Inflammatory macrophage treated with lipopolysaccharide for 1 hour (primary cell): ENCODE results near the gene PDZD2.
"Not testable (repeated sequence)": the region's sequence is repeated elsewhere in the genome, so short reads cannot be mapped to it uniquely, and the experiment has no call there.

Source experiments
- DNase-seq, 2 donors: peaks; one replicate each; pipeline ENCODE4 v3.0.0-alpha.2; 2020 to 2022

PDZD2 gene

DNA sequence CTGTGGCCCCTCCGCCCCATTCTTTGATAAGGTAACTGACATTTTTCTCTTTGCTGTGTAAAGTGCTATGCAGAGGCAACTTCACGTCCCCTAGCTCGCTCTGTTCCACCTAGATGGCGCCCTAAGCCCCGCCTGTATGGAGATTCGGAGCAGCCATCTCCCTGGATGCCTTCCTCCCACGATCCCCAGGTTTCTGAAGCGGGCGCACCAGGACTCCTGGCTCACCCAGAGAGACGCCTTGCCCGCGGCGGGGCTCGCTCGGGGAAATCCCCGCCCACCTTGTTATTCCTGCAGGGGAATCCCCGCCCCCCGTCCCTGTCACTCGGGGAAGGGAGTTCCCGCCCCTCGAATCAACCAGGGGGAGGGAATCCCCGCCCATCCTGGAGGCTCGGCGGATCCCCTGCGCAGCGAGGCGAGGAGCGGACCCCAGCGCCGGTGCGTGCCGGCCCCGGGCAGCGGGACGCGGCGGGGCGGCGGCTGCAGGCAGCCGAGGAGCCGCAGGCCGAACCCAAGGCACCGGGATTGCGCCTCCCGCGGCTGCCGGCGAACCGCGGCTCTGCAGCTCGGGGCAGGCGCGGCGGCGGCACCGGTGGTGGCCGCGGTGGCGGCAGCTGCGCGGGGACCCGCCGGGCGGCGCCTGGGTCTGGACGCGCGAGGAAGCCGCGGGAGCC, at the start of gene PDZD2:
TSS of gene PDZD2 (plus strand) at position 384 of the 671 bp plus-strand sequence.
- DNase-seq = peak; percentile 59 to 70

DNA sequence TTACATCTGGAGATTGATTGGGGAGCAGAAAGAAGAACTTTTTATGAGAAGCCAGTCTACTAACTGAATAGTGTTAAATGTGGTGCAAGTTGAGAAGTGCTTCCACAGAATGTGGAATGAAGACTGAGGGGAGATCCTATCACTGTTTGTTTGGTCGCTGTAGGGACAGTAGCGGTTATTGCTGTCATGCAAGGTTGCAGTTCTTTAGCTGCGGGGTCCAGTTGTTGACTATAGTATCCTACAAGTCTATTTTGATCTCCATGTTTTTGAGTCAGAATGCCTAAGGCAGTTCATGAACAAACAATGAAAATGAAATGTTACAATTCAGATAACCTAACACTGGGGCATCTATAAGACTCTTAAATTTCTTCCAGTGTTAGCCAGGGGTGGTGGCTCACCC, 45.3 kb upstream of the PDZD2 start:
- DNase-seq = no peak

DNA sequence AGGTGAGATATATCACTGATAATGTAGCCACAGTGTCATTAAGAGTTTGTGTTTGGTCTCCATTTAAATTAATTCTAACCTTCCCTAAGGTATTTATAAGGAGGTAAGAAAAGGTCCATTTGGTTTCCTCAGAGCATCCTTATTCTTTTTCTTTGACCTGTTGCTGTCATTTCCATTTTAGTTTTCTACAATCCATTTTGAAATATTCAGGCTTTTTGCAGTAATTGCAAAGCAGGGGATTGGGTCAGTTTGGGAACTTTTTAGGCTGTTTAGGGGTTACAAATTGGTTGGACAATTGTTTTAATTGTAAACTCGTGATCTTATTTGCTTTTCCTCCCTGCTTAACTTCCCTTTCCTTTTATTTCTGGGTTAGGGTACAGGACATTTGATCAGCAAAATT, 42.6 kb upstream of the PDZD2 start:
- no peak for DNase-seq

DNA sequence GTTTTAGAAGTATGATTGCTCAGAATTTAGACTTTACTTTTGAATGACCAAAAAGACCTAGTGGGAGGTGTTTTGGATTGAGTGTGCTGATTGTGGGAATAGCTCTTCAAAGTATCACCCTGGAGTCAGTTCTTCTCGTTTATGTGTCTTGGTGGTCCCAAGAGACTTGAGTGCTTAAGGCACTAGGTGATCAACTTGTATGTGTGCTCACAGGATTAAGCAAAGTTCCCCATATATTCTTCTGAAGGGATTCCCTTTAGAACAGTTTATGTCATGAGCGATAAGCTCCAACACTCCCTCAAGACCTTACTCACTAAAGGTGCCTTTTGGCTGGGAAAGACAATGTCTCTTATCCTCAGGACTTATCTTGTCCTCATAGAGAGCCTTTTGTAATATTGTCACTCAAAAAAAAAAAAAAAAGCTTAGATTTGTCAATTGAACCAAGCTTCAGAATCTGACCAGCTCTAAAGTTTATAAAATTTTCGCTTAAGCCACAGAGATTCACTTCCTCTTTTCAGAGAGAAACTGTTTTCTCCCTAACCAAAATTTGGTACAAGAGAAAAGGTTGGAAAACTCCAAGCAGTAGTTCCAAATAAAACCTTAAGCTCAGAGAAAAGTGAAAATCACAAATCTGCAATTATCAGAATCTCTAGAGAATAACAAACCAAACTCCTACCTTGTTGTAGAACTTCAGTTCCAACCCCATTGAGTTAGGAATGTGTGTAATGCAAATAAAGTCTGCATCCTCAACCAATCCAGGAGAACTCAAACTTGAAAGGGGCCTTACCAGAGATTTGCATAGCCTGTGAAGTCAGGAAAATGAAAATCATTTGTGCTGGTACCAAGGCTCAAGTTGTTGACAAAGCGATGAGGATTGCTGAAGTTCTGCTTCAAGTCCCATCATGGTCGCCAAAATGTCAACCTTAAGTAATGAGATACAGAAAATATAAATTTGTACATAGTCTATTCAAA, 40.0 kb upstream of the PDZD2 start:
- peak in 1 of 2 donors; percentile 19 for DNase-seq

DNA sequence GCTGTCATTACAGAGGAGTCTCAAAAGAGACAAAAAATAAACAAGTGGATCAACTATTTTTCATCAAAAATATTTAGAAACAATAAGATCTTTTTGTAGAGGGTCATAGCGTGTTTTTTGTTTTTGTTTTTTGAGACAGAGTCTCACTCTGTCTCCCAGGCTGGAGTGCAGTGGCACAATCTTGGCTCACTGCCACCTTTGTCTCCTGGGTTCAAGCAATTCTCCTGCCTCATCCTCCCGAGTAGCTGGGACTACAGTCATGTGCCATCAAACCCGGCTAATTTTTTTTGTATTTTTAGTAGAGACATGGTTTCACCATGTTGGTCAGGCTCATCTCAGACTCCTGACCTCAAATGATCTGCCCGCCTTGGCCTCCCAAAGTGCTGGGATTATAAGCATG, 36.6 kb upstream of the PDZD2 start:
- DNase-seq = not testable (repeated sequence)

DNA sequence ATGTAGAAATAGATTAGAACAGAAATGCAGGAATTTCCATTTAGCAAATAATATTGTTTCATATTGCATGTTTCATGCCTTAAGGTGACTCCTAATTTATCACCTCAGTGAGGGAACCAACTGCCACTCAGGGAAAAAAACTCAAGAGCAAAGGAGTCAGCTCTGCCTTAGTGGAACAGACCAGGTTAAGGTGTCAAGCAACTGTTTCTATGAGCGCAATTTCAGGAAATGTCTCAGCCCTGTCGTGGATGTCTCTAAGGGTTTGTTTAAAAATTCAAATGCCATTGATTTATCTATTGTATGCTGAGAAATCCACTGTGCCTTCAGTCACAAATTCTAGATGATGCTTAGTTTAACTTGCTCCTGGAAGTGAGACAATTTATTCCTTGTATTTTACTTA, 34.7 kb upstream of the PDZD2 start:
- DNase-seq = no peak

DNA sequence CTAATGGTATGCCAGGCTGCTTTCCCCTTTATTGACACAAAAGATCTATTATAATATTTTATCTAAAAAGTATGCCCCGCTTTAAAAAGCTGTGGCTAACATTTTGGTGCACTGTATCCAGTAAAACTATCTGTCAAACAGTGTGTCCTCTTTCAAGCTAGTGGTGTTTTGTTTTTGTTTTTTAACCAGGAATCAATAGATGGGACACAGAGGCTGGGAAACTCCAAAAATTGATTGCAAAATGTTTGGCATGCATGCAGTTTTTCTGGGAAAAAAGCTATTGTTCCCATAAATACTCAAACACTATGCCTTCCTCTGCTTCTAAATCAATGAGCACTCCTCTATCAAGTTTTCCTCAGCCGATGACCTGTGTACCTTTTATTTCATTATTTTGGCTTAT, 34.3 kb upstream of the PDZD2 start:
- no peak for DNase-seq

DNA sequence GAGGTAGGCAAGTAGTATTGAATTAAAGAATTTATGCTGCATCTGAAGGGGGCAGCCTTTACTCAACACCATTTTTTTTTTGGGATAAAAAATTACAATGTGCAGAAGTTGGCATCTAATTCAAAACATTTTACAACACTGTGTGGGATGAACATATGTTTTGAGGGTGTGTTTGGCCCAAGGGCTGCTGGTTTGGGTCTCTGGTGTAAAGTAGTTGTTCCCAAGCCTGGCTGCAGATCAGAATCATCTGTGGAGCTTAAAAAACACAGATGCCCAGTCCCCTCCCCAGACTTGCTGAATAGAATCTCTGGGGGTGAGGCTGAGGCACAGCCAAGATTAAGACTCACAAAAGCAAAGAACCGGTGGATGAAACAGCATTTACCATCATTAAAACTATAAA, 33.0 kb upstream of the PDZD2 start:
- no peak for DNase-seq

DNA sequence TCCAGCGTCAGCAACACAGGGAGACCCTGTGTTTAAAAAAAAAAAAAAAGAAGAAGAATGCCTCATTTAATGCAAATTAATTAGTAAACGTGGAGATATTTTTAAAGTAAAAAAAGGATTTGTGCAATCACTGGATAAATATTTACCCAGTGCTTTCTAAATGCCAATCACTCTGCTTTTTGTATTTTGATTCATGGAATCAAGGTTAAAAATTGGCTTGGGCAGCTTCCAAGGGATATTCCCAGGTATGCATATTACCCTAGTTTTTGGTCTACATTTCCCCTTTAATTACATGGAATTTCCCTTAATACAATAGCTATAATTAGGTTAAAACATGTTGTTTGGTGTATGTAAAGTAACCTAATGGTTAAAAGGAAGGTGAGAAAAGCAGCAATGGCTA, 31.4 kb upstream of the PDZD2 start:
- no peak for DNase-seq

DNA sequence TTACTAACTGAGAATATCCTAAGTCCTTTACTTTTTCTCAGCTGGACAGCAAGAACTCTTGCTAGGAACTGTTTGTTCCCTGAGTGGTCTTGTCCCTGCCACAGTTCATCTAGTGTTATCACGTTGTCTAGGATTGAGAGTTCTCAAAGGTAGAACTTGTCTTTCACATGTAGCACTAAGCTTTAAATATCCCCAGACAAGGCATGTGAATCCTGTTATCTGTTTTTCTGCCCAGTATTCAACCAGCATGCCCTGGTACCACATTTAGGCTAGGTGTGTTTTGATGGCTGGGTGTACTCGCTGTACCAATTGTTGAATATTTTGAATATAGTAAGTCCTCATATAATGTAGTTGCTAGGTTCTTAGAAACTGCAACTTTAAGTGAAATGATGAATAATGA, 27.9 kb upstream of the PDZD2 start:
- DNase-seq = no peak

DNA sequence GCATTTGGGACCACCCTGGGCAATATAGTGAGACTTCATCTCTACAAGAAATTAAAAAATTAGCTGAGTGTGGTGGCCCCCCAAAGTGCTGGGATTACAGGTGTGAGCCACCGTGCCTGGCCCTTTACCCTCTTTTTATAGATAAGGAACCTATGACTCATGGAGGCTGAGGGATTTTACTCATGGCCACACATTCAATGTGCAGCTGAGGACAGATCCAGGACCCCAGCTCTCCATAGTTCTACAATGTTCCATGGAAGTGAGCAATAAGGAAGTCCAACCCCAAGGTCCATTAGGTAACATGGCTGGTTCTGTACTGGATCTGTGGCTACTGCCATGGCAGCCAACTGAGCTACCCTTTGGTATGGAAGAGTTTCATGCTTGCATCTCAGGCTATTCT, 25.3 kb upstream of the PDZD2 start:
- DNase-seq = no peak

DNA sequence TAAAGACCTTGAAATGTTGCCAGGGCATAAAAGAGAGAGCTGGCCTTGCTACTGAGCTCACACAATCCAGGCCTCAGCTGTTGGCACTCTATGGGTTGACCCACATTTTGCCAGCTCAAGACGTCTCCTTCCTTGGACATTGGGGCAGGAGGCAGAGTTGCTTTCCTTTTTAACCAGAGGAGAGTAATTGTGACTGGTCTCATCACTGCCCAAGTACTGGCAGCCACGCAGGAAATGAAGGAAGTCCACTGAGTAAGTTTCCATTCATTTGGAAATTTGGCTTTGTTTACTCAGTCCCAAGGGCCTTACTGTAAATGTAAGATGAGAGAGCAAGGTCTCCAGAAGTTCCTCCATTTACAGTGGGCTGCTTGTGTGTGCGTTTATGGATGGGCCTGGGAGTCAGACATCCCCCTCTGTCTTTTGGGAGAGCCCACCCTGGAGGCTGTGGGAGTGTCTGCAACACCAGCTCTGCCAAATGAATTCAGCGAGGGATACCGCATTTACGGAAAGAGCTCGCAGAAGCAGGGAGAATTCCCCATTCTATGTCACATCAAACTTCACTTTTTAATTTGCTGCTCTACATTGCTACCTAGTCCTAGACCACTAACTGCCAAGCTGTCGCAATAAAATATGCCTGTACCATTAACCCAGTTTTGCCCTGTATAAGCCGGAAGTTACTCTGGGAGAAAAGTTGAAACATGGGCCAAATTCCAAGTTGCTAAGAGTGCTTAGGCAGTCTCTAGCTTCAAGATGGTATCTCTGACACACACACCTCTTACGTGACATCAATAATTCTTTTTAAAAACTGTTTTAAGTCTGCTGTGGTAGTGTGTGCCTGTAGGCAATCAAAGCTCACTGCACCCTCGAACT, 24.5 kb upstream of the PDZD2 start:
- no peak for DNase-seq

DNA sequence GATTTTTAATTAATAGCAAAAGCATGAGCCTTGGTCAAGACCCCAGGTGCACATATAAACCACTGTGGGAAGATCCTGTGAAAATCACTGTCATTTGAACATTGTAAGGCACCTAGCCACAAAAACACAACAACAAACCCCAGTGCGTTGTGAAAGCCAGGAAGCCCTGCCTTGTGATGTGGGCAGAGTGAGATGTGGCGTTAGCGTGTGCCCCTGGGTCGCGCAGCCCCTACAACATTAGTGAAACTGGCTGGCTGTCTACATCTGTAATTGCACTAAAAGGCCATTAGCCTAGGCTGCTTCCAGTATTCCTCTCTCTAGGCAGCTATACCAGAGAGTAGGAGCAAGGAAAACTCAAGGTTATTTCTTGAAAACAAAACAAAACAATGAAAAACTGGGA, 21.1 kb upstream of the PDZD2 start:
- DNase-seq = no peak

DNA sequence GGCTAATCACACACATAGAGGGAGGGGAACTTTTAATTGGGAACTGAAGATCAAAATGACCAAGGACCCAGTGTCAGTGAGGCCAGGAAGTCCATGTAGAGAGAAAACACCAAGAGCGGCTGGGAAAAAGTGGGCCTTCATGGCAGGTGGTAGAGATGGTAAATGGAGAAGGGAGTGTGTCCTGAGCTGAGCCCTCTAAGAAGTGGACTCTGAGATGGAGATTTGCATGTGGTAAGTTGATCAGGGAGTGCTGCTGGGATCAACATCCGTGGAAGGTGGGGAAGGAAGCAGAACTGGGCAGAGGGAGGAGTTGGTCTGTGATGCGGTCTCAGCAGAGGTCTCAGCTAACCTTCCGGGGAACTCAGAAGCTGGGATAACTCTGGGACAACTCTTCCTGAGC, 18.9 kb upstream of the PDZD2 start:
- DNase-seq = no peak

DNA sequence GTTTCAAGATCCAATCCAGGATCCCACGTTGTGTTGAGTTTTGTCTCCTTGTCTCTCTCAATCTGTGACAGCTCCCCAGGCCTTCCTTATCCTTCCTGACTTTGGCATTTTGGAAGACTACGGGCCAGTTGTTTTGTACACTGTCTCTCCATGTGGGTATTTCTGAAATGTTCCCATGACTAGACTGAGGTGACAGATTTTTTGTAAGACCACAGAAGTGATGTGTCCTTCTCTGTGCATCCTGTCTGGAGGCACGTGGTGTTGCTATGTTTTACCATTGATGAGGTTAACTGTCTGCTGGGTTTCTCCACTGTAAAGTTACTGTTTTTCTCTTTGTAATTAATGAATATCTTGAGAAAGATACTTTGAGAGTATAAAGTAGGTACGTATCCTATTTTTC, 15.7 kb upstream of the PDZD2 start:
- no peak for DNase-seq

DNA sequence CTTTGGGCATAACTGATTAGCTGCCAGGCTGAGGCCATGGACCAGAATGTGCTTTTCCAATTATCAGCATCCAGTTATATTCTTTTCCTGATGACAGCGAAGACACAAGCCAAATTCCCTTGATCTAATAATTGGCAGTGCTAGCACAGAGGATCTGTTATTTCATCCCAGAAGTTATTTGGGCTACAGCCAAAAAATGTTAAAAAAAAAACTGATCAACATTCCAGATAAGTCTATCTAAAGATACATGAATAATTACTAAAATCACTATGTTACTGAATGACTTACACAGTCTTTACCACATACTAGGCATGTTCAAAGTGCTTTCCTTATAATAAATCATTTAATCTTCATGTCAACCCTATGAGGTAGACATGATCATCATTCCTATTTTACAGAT, 13.5 kb upstream of the PDZD2 start:
- no peak for DNase-seq

DNA sequence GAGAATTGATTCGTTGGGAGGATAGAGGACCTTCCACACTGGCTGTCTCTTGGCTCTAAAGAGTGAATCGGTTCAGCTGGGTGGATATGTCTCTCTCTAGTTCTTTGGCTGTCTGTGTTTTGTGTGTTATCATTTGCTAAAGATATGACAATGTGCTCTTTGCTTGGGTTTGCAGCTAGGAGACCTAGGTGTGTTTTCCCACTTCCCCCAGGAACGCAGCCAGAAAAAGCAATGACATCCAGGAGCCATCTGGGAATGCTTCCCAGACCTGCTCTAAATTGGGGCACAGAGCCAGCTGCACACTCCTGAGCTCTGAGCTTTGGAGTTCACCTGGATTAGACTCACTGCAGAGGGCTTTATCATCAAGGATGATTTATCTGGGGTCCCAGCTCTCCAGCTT, 12.8 kb upstream of the PDZD2 start:
- no peak for DNase-seq

DNA sequence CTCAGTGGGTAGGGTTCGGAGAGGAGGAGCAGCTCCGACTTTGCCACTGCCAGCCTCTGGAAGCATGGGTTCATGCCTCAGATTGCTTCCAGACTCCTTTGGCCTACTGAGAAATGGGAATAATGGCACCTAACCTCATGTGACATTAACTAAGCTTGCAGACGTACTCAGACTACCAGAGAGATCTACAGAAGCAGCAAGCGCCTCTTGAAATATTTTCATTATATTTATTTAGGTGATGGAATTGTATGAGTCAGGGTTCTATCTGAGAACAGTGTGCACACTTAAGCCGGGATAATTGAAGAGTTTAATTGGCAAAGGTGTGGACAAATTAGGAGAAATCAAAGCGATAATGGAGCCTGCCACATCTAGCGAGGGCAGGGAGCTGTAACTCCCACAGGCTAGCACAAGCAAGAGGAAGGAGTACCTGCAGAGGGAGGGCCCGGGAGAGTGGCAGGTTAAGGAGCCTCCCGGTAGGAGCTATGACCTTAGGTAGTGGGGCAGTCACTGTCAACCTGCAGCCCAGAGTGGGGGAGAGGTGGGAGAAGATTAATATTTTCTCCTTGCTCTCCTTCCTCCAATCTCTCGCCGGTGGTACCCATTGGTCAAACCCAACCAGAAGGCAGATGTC, 12.2 kb upstream of the PDZD2 start:
- no peak for DNase-seq

DNA sequence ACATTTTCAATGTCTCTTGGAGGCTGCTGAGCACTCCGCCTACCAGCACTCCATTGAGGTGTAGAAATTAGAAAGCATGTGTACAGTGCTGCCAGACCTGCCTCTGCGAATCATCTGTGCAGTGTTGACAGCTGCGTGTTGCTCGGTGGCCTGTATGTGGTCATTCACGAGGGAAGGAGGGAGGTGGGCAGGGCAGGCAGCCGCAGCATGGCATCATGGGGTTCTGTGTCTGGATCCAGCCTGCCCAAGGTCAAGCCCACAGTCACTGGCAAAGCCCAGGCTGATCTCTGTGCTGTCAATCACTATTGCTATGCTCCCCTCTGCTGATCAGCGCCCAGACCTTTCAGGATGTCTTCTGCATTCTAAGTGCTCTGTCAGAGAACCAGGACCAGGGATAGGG, 8.0 kb upstream of the PDZD2 start:
- DNase-seq = no peak

DNA sequence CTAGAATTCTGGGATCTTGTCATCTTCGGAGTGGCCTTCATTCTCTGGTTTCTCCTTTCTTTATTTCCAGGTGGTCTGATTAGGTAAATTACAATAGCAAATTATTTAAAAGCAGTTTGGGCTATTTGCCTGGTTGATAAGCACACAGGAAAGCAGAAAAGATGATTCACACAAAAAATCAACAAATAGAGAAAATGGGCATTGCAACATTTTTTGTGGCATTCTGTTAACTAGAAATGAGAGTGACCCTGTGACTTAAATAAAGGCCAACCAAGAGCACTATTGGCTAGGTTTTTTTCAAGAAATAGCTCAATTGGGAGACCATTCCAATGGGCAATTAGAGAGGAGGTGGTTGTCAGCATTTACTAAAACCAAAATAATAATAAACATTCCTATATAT, 6.5 kb upstream of the PDZD2 start:
- DNase-seq = no peak

DNA sequence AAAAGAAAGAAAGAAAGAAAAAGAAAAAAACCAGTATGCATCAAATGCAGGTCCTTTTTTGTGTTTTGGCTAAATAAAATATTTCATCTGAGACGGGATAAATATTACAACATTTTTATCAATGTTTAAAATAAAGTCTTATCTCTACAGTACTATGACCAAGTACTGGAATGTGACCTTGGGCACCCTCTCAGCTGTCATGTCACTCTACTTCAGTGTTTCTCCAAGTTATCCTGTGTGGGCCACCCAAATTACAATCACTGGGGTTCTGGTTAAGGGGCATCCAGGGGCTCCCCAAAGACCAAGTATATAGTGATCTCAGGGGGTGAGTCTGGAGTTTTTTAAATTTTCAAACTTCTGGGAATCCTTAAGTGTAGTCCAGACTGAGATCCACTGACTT, 3.5 kb upstream of the PDZD2 start:
- DNase-seq = no peak

DNA sequence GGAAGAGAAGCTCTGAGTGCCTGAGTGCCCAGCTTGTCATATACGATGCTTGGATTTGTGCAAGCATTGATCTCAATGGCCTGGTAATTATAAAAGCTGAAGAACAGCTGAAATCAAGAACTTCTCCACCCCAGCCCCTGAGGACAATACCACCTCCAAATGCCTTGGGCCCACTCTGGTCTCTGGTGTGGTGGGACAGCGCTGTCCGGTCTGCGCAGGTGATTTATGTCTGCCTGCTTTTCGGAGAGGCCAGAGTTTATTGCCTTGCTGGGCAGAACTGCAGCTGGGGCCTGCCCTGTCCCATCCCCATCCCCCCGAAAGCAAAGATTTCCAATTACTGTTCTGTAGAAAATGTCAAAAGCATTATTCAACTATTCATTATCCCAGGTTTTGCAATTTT, 1.1 kb upstream of the PDZD2 start:
- DNase-seq = no peak

DNA sequence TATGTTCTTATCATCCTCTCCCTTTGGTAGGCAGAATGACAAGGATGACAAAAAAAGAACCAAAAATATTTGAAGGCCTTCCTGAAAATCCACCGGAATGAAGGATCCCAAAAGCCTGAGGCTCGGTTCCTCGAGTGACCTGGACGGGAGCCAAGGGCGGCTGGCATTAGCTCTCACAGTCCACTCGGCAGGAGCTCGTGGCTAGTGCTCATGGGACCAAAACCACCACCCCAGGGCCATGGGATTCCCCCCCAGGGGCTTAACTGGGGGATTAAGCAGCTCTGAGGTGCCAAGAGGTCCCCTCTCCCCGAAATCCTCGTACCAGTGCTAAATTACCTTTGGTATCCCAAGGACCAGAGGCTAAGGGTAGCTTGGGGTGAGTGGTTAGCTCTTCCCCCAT, 586 bp upstream of the PDZD2 start:
- DNase-seq = peak; percentile 6 to 28
